Nephron progenitor cell (in vitro differentiated cells): ENCODE measurements around the gene CBX6.

ENCODE experiments used
- DNase-seq: peaks from one replicate; pipeline ENCODE4 v3.0.0; 2021
- H3K27ac Mint-ChIP-seq: 2 replicates; pipeline ENCODE4 v1.8.0; 2021; ENCODE audit warnings: mild to moderate bottlenecking, moderate library complexity, mixed read lengths
- H3K27me3 Mint-ChIP-seq: 2 replicates; pipeline ENCODE4 v1.8.0; 2021; ENCODE audit warnings: mild to moderate bottlenecking, low read depth, mixed read lengths; ENCODE audit not compliant: poor library complexity
- H3K36me3 Mint-ChIP-seq: 2 replicates; pipeline ENCODE4 v1.8.0; 2021; ENCODE audit warnings: low read depth, mixed read lengths
- H3K4me1 Mint-ChIP-seq: 2 replicates; pipeline ENCODE4 v1.8.0; 2021; ENCODE audit warnings: mixed read lengths
- H3K4me3 Mint-ChIP-seq: 2 replicates; pipeline ENCODE4 v1.8.0; 2021; ENCODE audit warnings: mild to moderate bottlenecking, moderate library complexity, mixed read lengths
- H3K9me3 Mint-ChIP-seq: 2 replicates; pipeline ENCODE4 v1.8.0; 2021; ENCODE audit warnings: mild to moderate bottlenecking, moderate library complexity, mixed read lengths
- CTCF ChIP-seq: fragments of 200-600 bp; sonication (generic); IDR thresholded peaks from 2 replicates; pipeline ENCODE4 v1.5.0; 2021; ENCODE audit warnings: antibody characterized with exemption

The CBX6 gene

GRCh38 chr22:38879108-38879729 lies 7.2 kb upstream of the CBX6 start:
- Mint-ChIP-seq H3K27ac (no peak overlapping the region), H3K4me1 (peaks cover 27% of the 10 kb centered on the region), H3K27me3 (peaks cover 53% of the 10 kb centered on the region), H3K4me3 (no peak overlapping the region), H3K9me3 (peaks cover 5% of the 10 kb centered on the region), H3K36me3 (no peaks in the 10 kb centered on the region)
- TF ChIP-seq CTCF: no peak
- DNase-seq: no peak

GRCh38 chr22:38878001-38878400 lies 6.0 kb upstream of the CBX6 start:
- H3K36me3 Mint-ChIP-seq: no peaks in the 10 kb centered on the region
- TF ChIP-seq CTCF: no peak
- peaks cover 64% of the 10 kb centered on the region for H3K27me3 Mint-ChIP-seq
- H3K4me1 Mint-ChIP-seq: peaks cover 33% of the 10 kb centered on the region
- H3K27ac Mint-ChIP-seq: no peak overlapping the region
- H3K9me3 Mint-ChIP-seq: peaks cover 5% of the 10 kb centered on the region
- no peak for DNase-seq
- H3K4me3 Mint-ChIP-seq: no peak overlapping the region

GRCh38 chr22:38874529-38875222 lies 2.7 kb upstream of the CBX6 start:
- peaks cover 5% of the 10 kb centered on the region for H3K9me3 Mint-ChIP-seq
- no peak for TF ChIP-seq CTCF
- H3K27ac Mint-ChIP-seq: no peak overlapping the region
- peaks cover 54% of the 10 kb centered on the region for H3K27me3 Mint-ChIP-seq
- DNase-seq: no peak
- no peaks in the 10 kb centered on the region for H3K36me3 Mint-ChIP-seq
- H3K4me1 Mint-ChIP-seq: peaks cover 34% of the 10 kb centered on the region
- peak overlapping the region; percentile 55 for H3K4me3 Mint-ChIP-seq

GRCh38 chr22:38873469-38874411 lies 1.7 kb upstream of the CBX6 start:
- no peak for DNase-seq
- H3K27me3 Mint-ChIP-seq: peaks cover 50% of the 10 kb centered on the region
- TF ChIP-seq CTCF: no peak
- peaks cover 5% of the 10 kb centered on the region for H3K9me3 Mint-ChIP-seq
- peak overlapping the region; percentile 95 for H3K4me3 Mint-ChIP-seq
- no peak overlapping the region for H3K27ac Mint-ChIP-seq
- H3K36me3 Mint-ChIP-seq: peaks cover 1% of the 10 kb centered on the region
- H3K4me1 Mint-ChIP-seq: peaks cover 43% of the 10 kb centered on the region

- H3K4me3 Mint-ChIP-seq: peak overlapping the region; percentile 95
- no peak for TF ChIP-seq CTCF
- peaks cover 43% of the 10 kb centered on the region for H3K27me3 Mint-ChIP-seq
- peaks cover 5% of the 10 kb centered on the region for H3K9me3 Mint-ChIP-seq
- peaks cover 52% of the 10 kb centered on the region for H3K4me1 Mint-ChIP-seq
- peak; percentile 72 for DNase-seq
- peaks cover 8% of the 10 kb centered on the region for H3K36me3 Mint-ChIP-seq
- H3K27ac Mint-ChIP-seq: peak overlapping the region; percentile 99
Observed at GRCh38 chr22:38872831-38873248, 824 bp upstream of the CBX6 start.
